Endodermal cell (in vitro differentiated cells): Measurements from ENCODE around the gene TNPO3. TPM values are rescaled to one million over a fixed set of nuclear protein-coding genes. Genes with fewer than 3 reads are reported as not detected.

ENCODE experiments used
- DNase-seq: peaks from one replicate; pipeline ENCODE4 v3.0.0-alpha.2; 2017
- H3K27ac ChIP-seq: 2 replicates; pipeline ENCODE4 v1.5.1; 2013; ENCODE audit warnings: mild to moderate bottlenecking, low read depth, low read length, moderate library complexity
- H3K27me3 ChIP-seq: 2 replicates; pipeline ENCODE4 v1.6.1; 2013; ENCODE audit warnings: mild to moderate bottlenecking, low read length, moderate library complexity; ENCODE audit not compliant: insufficient read depth, control insufficient read depth, poor library complexity, severe bottlenecking
- H3K36me3 ChIP-seq: 2 replicates; pipeline ENCODE4 v1.7.0; 2013; ENCODE audit warnings: mild to moderate bottlenecking, low read length, moderate library complexity; ENCODE audit not compliant: control insufficient read depth, insufficient read depth
- H3K4me1 ChIP-seq: one replicate; pipeline ENCODE4 v1.7.0; 2013; ENCODE audit warnings: low read length; ENCODE audit not compliant: control insufficient read depth, insufficient read depth
- H3K4me3 ChIP-seq: 2 replicates; pipeline ENCODE4 v1.5.1; 2013; ENCODE audit warnings: mild to moderate bottlenecking, low read length, moderate library complexity
- H3K9ac ChIP-seq: 2 replicates; pipeline ENCODE4 v1.6.1; 2013; ENCODE audit warnings: mild to moderate bottlenecking, low read length, moderate library complexity; ENCODE audit not compliant: poor library complexity, severe bottlenecking; ENCODE audit errors: extremely low read depth
- H3K9me3 ChIP-seq: 2 replicates; pipeline ENCODE4 v1.6.1; 2013; ENCODE audit warnings: mild to moderate bottlenecking, low read length, moderate library complexity; ENCODE audit not compliant: control insufficient read depth
- H3K27ac Mint-ChIP-seq: 2 replicates; pipeline ENCODE4 v1.8.0; 2020; ENCODE audit warnings: mixed read lengths
- H3K27me3 Mint-ChIP-seq: 2 replicates; pipeline ENCODE4 v1.8.0; 2021; ENCODE audit warnings: mild to moderate bottlenecking, mixed read lengths; ENCODE audit not compliant: insufficient read depth
- H3K36me3 Mint-ChIP-seq: 2 replicates; pipeline ENCODE4 v1.8.0; 2020; ENCODE audit warnings: low read depth, mixed read lengths
- H3K4me1 Mint-ChIP-seq: 2 replicates; pipeline ENCODE4 v1.8.0; 2020; ENCODE audit warnings: mixed read lengths
- H3K4me3 Mint-ChIP-seq: 2 replicates; pipeline ENCODE4 v1.8.0; 2020; ENCODE audit warnings: mild to moderate bottlenecking, moderate library complexity, mixed read lengths
- H3K9me3 Mint-ChIP-seq: 2 replicates; pipeline ENCODE4 v1.8.0; 2020; ENCODE audit warnings: mild to moderate bottlenecking, mixed read lengths
- WGBS, 2 experiments: methylation state at CpG; one replicate each; pipeline versions ENCODE4 v1.1.5 to v1.1.7; 2013; ENCODE audit warnings: missing lambda C conversion rate in 2 of 2, mixed read lengths in 1 of 2; ENCODE audit not compliant: insufficient coverage in 1 of 2, insufficient read length in 1 of 2; 5-methylcytosine and 5-hydroxymethylcytosine counted together
- total RNA-seq, 2 donors: library from RNA; stranded (reverse); fragmentation: NEBNext Ultra II Directional in 1 of 2; extraction: Animal tissue kit (Norgen Biotek cat#: 25700) in 1 of 2; gene quantifications; 2 replicates in 1 of 2; 3 replicates in 1 of 2; pipeline ENCODE4 v1.2.1, GENCODE V29; 2021
- TF ChIP-seq, protein P1 (sequence below): fragments of 200-600 bp; sonication (generic); conservative IDR thresholded peaks from 2 replicates; pipeline ENCODE4 v1.5.0; 2021; ENCODE audit warnings: antibody characterized with exemption, mild to moderate bottlenecking

TNPO3 gene
- total RNA-seq, 2 donors from 2014 or later: 68.0 to 73.1 TPM

DNA sequence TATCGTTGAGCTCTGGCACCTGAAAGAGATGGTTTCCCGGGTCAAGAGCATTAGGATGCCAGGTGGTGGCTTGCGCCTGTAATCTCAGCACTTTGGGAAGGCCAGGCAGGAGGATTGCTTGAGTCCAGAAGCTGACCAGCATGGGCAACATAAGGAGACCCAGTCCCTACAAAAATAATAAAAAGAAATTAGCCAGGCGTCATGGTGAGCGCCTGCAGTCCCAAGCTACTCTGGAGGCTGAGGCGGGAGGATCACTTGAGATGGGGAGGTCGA, 138.3 kb downstream of the TNPO3 start:
- Mint-ChIP-seq H3K27me3 (peaks cover 56% of the 10 kb centered on the region), H3K36me3 (no peaks in the 10 kb centered on the region), H3K4me3 (peak overlapping the region; percentile 41), H3K9me3 (no peaks in the 10 kb centered on the region), H3K4me1 (peaks cover 29% of the 10 kb centered on the region), H3K27ac (no peak overlapping the region)
- Histone ChIP-seq H3K9me3 (no peaks in the 10 kb centered on the region), H3K36me3 (no peaks in the 10 kb centered on the region), H3K9ac (no peak overlapping the region), H3K4me1 (peaks cover 11% of the 10 kb centered on the region), H3K4me3 (no peak overlapping the region), H3K27ac (no peak overlapping the region), H3K27me3 (peaks cover 11% of the 10 kb centered on the region)
- no peak for DNase-seq
- TF ChIP-seq, protein P1, sequence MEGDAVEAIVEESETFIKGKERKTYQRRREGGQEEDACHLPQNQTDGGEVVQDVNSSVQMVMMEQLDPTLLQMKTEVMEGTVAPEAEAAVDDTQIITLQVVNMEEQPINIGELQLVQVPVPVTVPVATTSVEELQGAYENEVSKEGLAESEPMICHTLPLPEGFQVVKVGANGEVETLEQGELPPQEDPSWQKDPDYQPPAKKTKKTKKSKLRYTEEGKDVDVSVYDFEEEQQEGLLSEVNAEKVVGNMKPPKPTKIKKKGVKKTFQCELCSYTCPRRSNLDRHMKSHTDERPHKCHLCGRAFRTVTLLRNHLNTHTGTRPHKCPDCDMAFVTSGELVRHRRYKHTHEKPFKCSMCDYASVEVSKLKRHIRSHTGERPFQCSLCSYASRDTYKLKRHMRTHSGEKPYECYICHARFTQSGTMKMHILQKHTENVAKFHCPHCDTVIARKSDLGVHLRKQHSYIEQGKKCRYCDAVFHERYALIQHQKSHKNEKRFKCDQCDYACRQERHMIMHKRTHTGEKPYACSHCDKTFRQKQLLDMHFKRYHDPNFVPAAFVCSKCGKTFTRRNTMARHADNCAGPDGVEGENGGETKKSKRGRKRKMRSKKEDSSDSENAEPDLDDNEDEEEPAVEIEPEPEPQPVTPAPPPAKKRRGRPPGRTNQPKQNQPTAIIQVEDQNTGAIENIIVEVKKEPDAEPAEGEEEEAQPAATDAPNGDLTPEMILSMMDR: no peak
- WGBS, 2 experiments: 96% methylated on average over 6 to 7 of the region's 7 CpGs

DNA sequence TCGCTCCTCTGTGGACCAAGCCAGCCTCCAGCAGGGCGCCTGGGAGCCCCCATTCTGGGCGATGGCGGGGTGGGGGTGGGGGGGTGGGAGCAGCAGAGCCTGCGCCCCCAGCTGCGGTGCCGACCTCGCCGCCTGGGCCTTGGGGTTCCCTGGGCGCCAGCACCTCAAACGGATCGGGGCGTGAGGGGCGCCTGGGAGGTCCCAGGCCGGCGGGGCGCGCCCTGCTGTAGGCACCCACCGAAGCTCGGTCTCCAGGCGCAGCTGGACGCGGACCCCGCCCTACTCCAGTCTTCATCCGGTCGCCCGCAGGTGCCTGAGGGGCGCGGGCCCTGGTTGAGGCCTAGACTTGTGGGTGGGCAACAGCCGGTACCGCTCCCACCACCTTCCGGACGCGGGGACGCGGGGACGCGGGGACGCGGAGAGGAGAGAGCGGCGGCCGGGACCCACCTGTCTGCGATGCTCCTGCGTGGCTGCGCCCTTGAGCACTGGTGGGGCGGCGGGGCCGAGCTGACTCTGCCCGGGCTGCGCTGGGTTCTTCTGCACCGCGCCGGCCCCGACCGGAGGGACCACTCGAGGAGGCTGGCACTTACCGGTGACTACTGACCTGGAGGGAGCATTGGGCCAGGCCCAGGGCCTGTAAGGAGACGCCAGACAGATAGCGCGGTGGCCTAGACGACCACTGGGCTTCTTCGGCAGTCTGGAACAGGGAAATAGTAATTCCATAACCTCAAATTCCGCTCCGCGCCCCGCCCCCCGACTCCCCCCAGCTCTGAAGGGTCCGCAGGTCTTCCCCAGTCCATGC, 138.9 kb downstream of the TNPO3 start:
- H3K4me3 ChIP-seq: no peak overlapping the region
- no peak overlapping the region for H3K27ac Mint-ChIP-seq
- WGBS, 2 experiments: 89 to 90% methylated on average over 43 to 69 of the region's 69 CpGs
- no peaks in the 10 kb centered on the region for H3K36me3 ChIP-seq
- H3K4me1 ChIP-seq: peaks cover 11% of the 10 kb centered on the region
- H3K4me1 Mint-ChIP-seq: peaks cover 31% of the 10 kb centered on the region
- DNase-seq: peak; percentile 66
- TF ChIP-seq, protein P1: no peak
- no peaks in the 10 kb centered on the region for H3K36me3 Mint-ChIP-seq
- H3K27me3 ChIP-seq: peaks cover 11% of the 10 kb centered on the region
- no peak overlapping the region for H3K9ac ChIP-seq
- H3K27me3 Mint-ChIP-seq: peaks cover 59% of the 10 kb centered on the region
- no peaks in the 10 kb centered on the region for H3K9me3 Mint-ChIP-seq
- no peaks in the 10 kb centered on the region for H3K9me3 ChIP-seq
- peak overlapping the region; percentile 45 for H3K4me3 Mint-ChIP-seq
- no peak overlapping the region for H3K27ac ChIP-seq

DNA sequence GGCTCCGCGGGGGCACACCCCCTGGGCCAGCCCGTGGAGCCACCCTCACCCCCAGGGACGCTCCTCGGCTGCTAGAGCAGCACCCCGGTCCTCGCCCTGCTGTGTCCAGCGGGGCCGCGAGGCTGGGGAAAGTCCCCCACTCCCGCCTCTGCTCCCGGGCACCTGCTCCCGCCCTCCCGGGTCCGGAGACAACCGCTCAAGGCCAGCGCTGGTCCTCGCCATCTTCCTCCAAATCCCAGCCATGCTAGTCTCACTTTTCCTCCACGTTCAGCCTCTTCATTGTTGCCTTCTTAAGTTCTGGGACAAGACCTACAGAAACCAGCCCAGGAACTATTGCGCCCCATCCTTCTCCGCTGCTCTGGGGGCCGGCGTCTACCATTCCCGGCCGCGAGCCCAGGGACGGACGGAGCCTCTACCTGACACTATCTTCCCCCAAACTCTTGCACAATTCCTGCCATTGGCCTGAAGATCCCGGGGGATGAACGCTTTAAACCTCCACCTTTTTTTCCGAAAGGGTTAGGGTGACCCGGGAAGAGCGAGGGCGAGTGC, 139.6 kb downstream of the TNPO3 start:
- no peak overlapping the region for H3K27ac ChIP-seq
- no peaks in the 10 kb centered on the region for H3K9me3 ChIP-seq
- peak; percentile 53 for DNase-seq
- no peaks in the 10 kb centered on the region for H3K36me3 ChIP-seq
- peaks cover 27% of the 10 kb centered on the region for H3K4me1 Mint-ChIP-seq
- no peak overlapping the region for H3K9ac ChIP-seq
- H3K36me3 Mint-ChIP-seq: no peaks in the 10 kb centered on the region
- H3K27me3 ChIP-seq: peaks cover 11% of the 10 kb centered on the region
- H3K27ac Mint-ChIP-seq: no peak overlapping the region
- H3K9me3 Mint-ChIP-seq: no peaks in the 10 kb centered on the region
- TF ChIP-seq, protein P1: no peak
- H3K27me3 Mint-ChIP-seq: peaks cover 58% of the 10 kb centered on the region
- WGBS, 2 experiments: 76 to 89% methylated on average over 21 to 34 of the region's 34 CpGs
- H3K4me3 ChIP-seq: no peak overlapping the region
- H3K4me1 ChIP-seq: peaks cover 9% of the 10 kb centered on the region
- peak overlapping the region; percentile 45 for H3K4me3 Mint-ChIP-seq
